Measurements from ENCODE around the gene GNRH2. TPM values are rescaled to one million over a fixed set of nuclear protein-coding genes. Genes with fewer than 3 reads are reported as not detected.
"Not testable (repeated sequence)": the region's sequence is repeated elsewhere in the genome, so short reads cannot be mapped to it uniquely, and the experiment has no call there.

The GNRH2 gene
- total RNA-seq, 2 donors from 2014 or later: not detected

- no peak for TF ChIP-seq CTCF (IDR thresholded peaks at IDR 0.05)
Measured at GRCh38 chr20:3071610-3072529, 28.4 kb downstream of the GNRH2 start, which contains the start of gene OXT. TSS of gene OXT (plus strand) at chr20:3071620. CDS start at chr20:3071656, 36 bp downstream.

GRCh38 chr20:3072530-3073250 is 29.3 kb downstream of the GNRH2 start:
- Histone ChIP-seq H3K27ac (no peak overlapping the region), H3K27me3 (peaks cover 8% of the 10 kb centered on the region), H3K9ac (ENCODE audit: low read depth in 2 of 2, low read length in 2 of 2) (no peak overlapping the region), H3K4me3 (peak overlapping the region; percentile 51), H3K36me3 (no peaks in the 10 kb centered on the region), H3K4me1 (peaks cover 12% of the 10 kb centered on the region), H3K9me3 (no peaks in the 10 kb centered on the region)
- DNase-seq: no peak
- TF ChIP-seq CTCF (IDR thresholded peaks at IDR 0.05): no peak
- intact Hi-C loops (cut with DNase I): no loop called here

More at GRCh38 chr20:3071610-3072529, 28.4 kb downstream of the GNRH2 start, which contains the start of gene OXT:
- Histone ChIP-seq H3K9me3 (no peaks in the 10 kb centered on the region), H3K4me1 (peaks cover 12% of the 10 kb centered on the region), H3K9ac (ENCODE audit: low read depth in 2 of 2, low read length in 2 of 2) (peak within 1 kb of the TSS in 1 of 2 donors; percentile 30), H3K36me3 (no peaks in the 10 kb centered on the region), H3K27ac (no peak within 1 kb of the TSS), H3K4me3 (peak within 1 kb of the TSS; percentile 51), H3K27me3 (peaks cover 8% of the 10 kb centered on the region)
- intact Hi-C loops (cut with DNase I): no loop called here
- peak; percentile 32 for DNase-seq

- intact Hi-C loops (cut with DNase I); H3K9ac ChIP-seq (ENCODE audit: low read depth in 2 of 2, low read length in 2 of 2); H3K9me3 ChIP-seq; H3K27ac ChIP-seq; H3K4me3 ChIP-seq; DNase-seq; H3K27me3 ChIP-seq; H3K36me3 ChIP-seq: not testable (repeated sequence)
- peaks cover 12% of the 10 kb centered on the region for H3K4me1 ChIP-seq
Measured at GRCh38 chr20:3073251-3073643, 29.8 kb downstream of the GNRH2 start.

GRCh38 chr20:3074812-3075211 is 31.4 kb downstream of the GNRH2 start:
- H3K36me3 ChIP-seq: no peaks in the 10 kb centered on the region
- intact Hi-C loops (cut with DNase I): no loop called here
- H3K4me1 ChIP-seq: peaks cover 12% of the 10 kb centered on the region
- H3K9ac ChIP-seq (ENCODE audit: low read depth in 2 of 2, low read length in 2 of 2): no peak overlapping the region
- no peak for TF ChIP-seq CTCF (IDR thresholded peaks at IDR 0.05)
- no peak for DNase-seq
- H3K9me3 ChIP-seq: no peaks in the 10 kb centered on the region
- H3K27me3 ChIP-seq: peaks cover 8% of the 10 kb centered on the region
- no peak overlapping the region for H3K4me3 ChIP-seq
- no peak overlapping the region for H3K27ac ChIP-seq

DNA sequence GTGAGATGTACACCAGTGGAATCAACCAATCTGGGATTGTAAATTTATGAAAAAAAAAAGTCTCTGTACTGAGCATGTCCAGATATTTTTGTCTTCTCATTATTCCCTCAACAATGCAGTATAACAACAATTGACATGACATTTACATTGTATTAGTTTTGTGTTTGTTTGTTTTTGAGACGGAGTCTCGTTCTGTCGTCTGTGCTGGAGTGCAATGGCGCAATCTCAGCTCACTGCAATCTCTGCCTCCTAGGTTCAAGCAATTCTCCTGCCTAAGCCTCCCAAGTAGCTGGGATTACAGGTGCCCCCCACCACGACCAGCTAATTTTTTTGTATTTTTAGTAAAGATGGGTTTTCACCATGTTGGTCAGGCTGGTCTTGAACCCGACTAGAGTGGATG is 31.9 kb downstream of the GNRH2 start:
- DNase-seq; H3K4me3 ChIP-seq; H3K9me3 ChIP-seq; H3K27ac ChIP-seq; H3K36me3 ChIP-seq; H3K27me3 ChIP-seq; H3K9ac ChIP-seq (ENCODE audit: low read depth in 2 of 2, low read length in 2 of 2); intact Hi-C loops (cut with DNase I): not testable (repeated sequence)
- peaks cover 12% of the 10 kb centered on the region for H3K4me1 ChIP-seq

GRCh38 chr20:3077618-3078134 is 34.3 kb downstream of the GNRH2 start:
- intact Hi-C loops (cut with DNase I): no loop called here
- H3K27me3 ChIP-seq: peaks cover 19% of the 10 kb centered on the region
- no peak overlapping the region for H3K27ac ChIP-seq
- H3K4me1 ChIP-seq: no peaks in the 10 kb centered on the region
- H3K36me3 ChIP-seq: no peaks in the 10 kb centered on the region
- no peak overlapping the region for H3K4me3 ChIP-seq
- TF ChIP-seq CTCF (IDR thresholded peaks at IDR 0.05): no peak
- H3K9me3 ChIP-seq: no peaks in the 10 kb centered on the region
- H3K9ac ChIP-seq (ENCODE audit: low read depth in 2 of 2, low read length in 2 of 2): no peak overlapping the region
- no peak for DNase-seq

Measured in colonic mucosa (tissue), 4 donors.